H9 (cell line): Measurements from ENCODE around the gene SLCO4A1. TPM values are rescaled to one million over a fixed set of nuclear protein-coding genes. Genes with fewer than 3 reads are reported as not detected.

Source experiments
- DNase-seq: peaks from one replicate; pipeline ENCODE4 v3.0.0-alpha.2; 2017
- H2AFZ ChIP-seq: one replicate; pipeline ENCODE4 v1.6.1; 2013; ENCODE audit warnings: mild to moderate bottlenecking, low read length, control low read depth, moderate library complexity
- H2AK5ac ChIP-seq: 2 replicates; pipeline ENCODE4 v1.6.1; 2013; ENCODE audit warnings: low read length, control low read depth, mixed read lengths; ENCODE audit not compliant: insufficient read length
- H2BK120ac ChIP-seq: one replicate; pipeline ENCODE4 v1.6.1; 2013; ENCODE audit warnings: low read depth, mild to moderate bottlenecking, low read length, control low read depth, inconsistent platforms; ENCODE audit not compliant: poor library complexity, severe bottlenecking
- H2BK12ac ChIP-seq: 2 replicates; pipeline ENCODE4 v1.6.1; 2013; ENCODE audit warnings: low read length, control low read depth, mixed read lengths, low read depth; ENCODE audit not compliant: insufficient read length
- H2BK15ac ChIP-seq: 2 replicates; pipeline ENCODE4 v1.6.1; 2013; ENCODE audit warnings: low read depth, low read length, control low read depth
- H2BK20ac ChIP-seq: one replicate; pipeline ENCODE4 v1.6.1; 2013; ENCODE audit warnings: low read depth, mild to moderate bottlenecking, low read length, control low read depth, inconsistent platforms; ENCODE audit not compliant: poor library complexity, severe bottlenecking
- H2BK5ac ChIP-seq: 2 replicates; pipeline ENCODE4 v1.6.1; 2013; ENCODE audit warnings: low read length, control low read depth, mixed read lengths; ENCODE audit not compliant: insufficient read length
- H3K14ac ChIP-seq: 2 replicates; pipeline ENCODE4 v1.6.1; 2013; ENCODE audit warnings: low read length, control low read depth; ENCODE audit not compliant: insufficient read depth
- H3K18ac ChIP-seq: 2 replicates; pipeline ENCODE4 v1.6.1; 2013; ENCODE audit warnings: low read depth, mild to moderate bottlenecking, mixed read lengths, low read length, control low read depth; ENCODE audit not compliant: insufficient read length
- H3K23ac ChIP-seq: 2 replicates; pipeline ENCODE4 v1.6.1; 2013; ENCODE audit warnings: low read length, control low read depth, mixed read lengths, low read depth; ENCODE audit not compliant: insufficient read length
- H3K23me2 ChIP-seq: 2 replicates; pipeline ENCODE4 v1.6.1; 2013; ENCODE audit warnings: low read depth, mild to moderate bottlenecking, mixed read lengths, low read length, control low read depth; ENCODE audit not compliant: insufficient read length, poor library complexity, severe bottlenecking
- H3K27ac ChIP-seq: 2 replicates; pipeline ENCODE4 v1.5.1; 2013; ENCODE audit warnings: low read length, control low read depth, mixed read lengths, low read depth; ENCODE audit not compliant: insufficient read length
- H3K27me3 ChIP-seq: 2 replicates; pipeline ENCODE4 v1.6.1; 2013; ENCODE audit warnings: low read length, control low read depth, inconsistent platforms; ENCODE audit not compliant: insufficient read depth
- H3K4ac ChIP-seq: 2 replicates; pipeline ENCODE4 v1.6.1; 2013; ENCODE audit warnings: low read depth, mild to moderate bottlenecking, control low read depth, inconsistent platforms, low read length, moderate library complexity
- H3K4me1 ChIP-seq: 2 replicates; pipeline ENCODE4 v1.6.1; 2013; ENCODE audit warnings: low read length, control low read depth, inconsistent platforms; ENCODE audit not compliant: insufficient read depth
- H3K4me2 ChIP-seq: 2 replicates; pipeline ENCODE4 v1.6.1; 2013; ENCODE audit warnings: low read length, control low read depth, mixed read lengths; ENCODE audit not compliant: insufficient read length, insufficient read depth
- H3K56ac ChIP-seq: 2 replicates; pipeline ENCODE4 v1.6.1; 2013; ENCODE audit warnings: low read depth, mild to moderate bottlenecking, mixed read lengths, low read length, control low read depth; ENCODE audit not compliant: insufficient read length
- H3K79me1 ChIP-seq: 2 replicates; pipeline ENCODE4 v1.6.1; 2013; ENCODE audit warnings: low read depth, mild to moderate bottlenecking, moderate library complexity, low read length, control low read depth, inconsistent platforms; ENCODE audit not compliant: insufficient read depth, poor library complexity, severe bottlenecking
- H3K79me2 ChIP-seq: 2 replicates; pipeline ENCODE4 v1.6.1; 2013; ENCODE audit warnings: low read length, control low read depth, inconsistent platforms; ENCODE audit not compliant: insufficient read depth
- H3K9ac ChIP-seq: 2 replicates; pipeline ENCODE4 v1.6.1; 2013; ENCODE audit warnings: low read length, control low read depth, mixed read lengths; ENCODE audit not compliant: insufficient read length; ENCODE audit errors: extremely low read depth
- H3K9me3 ChIP-seq: one replicate; pipeline ENCODE4 v1.6.1; 2013; ENCODE audit warnings: low read depth, low read length, inconsistent platforms; ENCODE audit not compliant: control insufficient read depth
- H3T11ph ChIP-seq: one replicate; pipeline ENCODE4 v1.6.1; 2013; ENCODE audit warnings: mild to moderate bottlenecking, low read length, control low read depth, inconsistent platforms
- H4K20me1 ChIP-seq: one replicate; pipeline ENCODE4 v1.6.1; 2013; ENCODE audit not compliant: control insufficient read depth, insufficient read length, insufficient read depth
- H4K5ac ChIP-seq: 2 replicates; pipeline ENCODE4 v1.6.1; 2013; ENCODE audit warnings: low read depth, mild to moderate bottlenecking, mixed read lengths, low read length, control low read depth; ENCODE audit not compliant: insufficient read length
- H4K8ac ChIP-seq: replicated peaks from 2 replicates; pipeline ENCODE4 v1.6.1; 2013; ENCODE audit warnings: low read length, control low read depth, mixed read lengths, low read depth; ENCODE audit not compliant: insufficient read length
- H4K91ac ChIP-seq: 2 replicates; pipeline ENCODE4 v1.6.1; 2013; ENCODE audit warnings: low read depth, mild to moderate bottlenecking, moderate library complexity, mixed read lengths, low read length, control low read depth; ENCODE audit not compliant: insufficient read length
- H3K27ac Mint-ChIP-seq, 3 experiments: 2 replicates in 2 of 3; 3 replicates in 1 of 3; pipeline ENCODE4 v1.8.0; 2020 to 2021; ENCODE audit warnings: mixed read lengths in 3 of 3, mild to moderate bottlenecking in 1 of 3, moderate library complexity in 1 of 3
- H3K27me3 Mint-ChIP-seq: 2 replicates; pipeline ENCODE4 v1.8.0; 2021; ENCODE audit warnings: low read depth, mild to moderate bottlenecking, moderate library complexity, mixed read lengths
- H3K36me3 Mint-ChIP-seq, 3 experiments: 2 replicates in 2 of 3; 3 replicates in 1 of 3; pipeline ENCODE4 v1.8.0; 2020 to 2021; ENCODE audit warnings: low read depth in 3 of 3, mixed read lengths in 3 of 3; ENCODE audit not compliant: insufficient read depth in 1 of 3
- H3K4me1 Mint-ChIP-seq, 2 experiments: 2 replicates each; pipeline ENCODE4 v1.8.0; 2020; ENCODE audit warnings: mixed read lengths in 2 of 2
- H3K4me3 Mint-ChIP-seq, 2 experiments: 2 replicates in 1 of 2; 3 replicates in 1 of 2; pipeline ENCODE4 v1.8.0; 2020 to 2021; ENCODE audit warnings: mild to moderate bottlenecking in 2 of 2, mixed read lengths in 2 of 2, moderate library complexity in 1 of 2
- H3K9me3 Mint-ChIP-seq, 2 experiments: 2 replicates in 1 of 2; 3 replicates in 1 of 2; pipeline ENCODE4 v1.8.0; 2020; ENCODE audit warnings: mild to moderate bottlenecking in 2 of 2, mixed read lengths in 2 of 2, moderate library complexity in 1 of 2
- WGBS: extraction: QIAGEN DNeasy Blood & Tissue Kit; methylation state at CpG from one replicate; pipeline ENCODE4 v1.1.7; 2013; ENCODE audit warnings: missing lambda C conversion rate, low lambda C conversion rate, mixed read lengths; ENCODE audit not compliant: insufficient read length; ENCODE audit errors: extremely low coverage; 5-methylcytosine and 5-hydroxymethylcytosine counted together
- total RNA-seq: library from RNA; stranded (reverse); gene quantifications from 2 replicates; pipeline ENCODE4 v1.2.1, GENCODE V29; 2021
- TF ChIP-seq, protein P1 (sequence below): fragments of 200-600 bp; sonication (generic); conservative IDR thresholded peaks from 3 replicates; pipeline ENCODE4 v1.8.0; 2021; ENCODE audit warnings: antibody characterized with exemption, mild to moderate bottlenecking

SLCO4A1 gene
- total RNA-seq, 1 experiment from 2014 or later: 9.4 TPM

DNA sequence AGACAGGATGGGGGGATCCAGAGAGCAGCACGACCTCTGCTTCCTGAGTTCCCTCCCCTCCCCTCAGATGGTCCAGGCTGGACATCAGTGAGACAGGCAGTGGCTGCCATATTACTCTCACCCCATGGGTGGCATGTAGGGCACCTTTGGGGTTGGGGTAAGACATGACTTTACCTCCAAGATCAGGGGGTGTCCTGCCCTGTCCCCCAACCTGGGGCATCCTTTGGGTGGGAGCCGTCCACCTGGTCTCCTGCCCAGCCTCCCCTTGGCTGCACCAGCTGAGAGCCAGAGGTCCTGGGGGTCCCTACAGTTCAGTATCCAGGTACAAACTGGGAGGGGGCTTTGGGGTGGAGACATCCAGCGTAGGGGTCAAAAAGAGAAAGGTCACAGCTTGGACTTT is 48.7 kb upstream of the SLCO4A1 start:
- H4K20me1 ChIP-seq: no peaks in the 10 kb centered on the region
- H3K27ac Mint-ChIP-seq: no peak overlapping the region
- no peak overlapping the region for H3K4me3 Mint-ChIP-seq
- peaks cover 0 to 2% of the 10 kb centered on the region in 2 experiments; a peak in 2 of 5 replicates for H3K9me3 Mint-ChIP-seq
- H3K4ac ChIP-seq: no peak overlapping the region
- H4K5ac ChIP-seq: no peak overlapping the region
- no peak overlapping the region for H2BK5ac ChIP-seq
- no peak overlapping the region for H3K14ac ChIP-seq
- H3K4me1 ChIP-seq: no peaks in the 10 kb centered on the region
- no peaks in the 10 kb centered on the region for H3K79me1 ChIP-seq
- H4K91ac ChIP-seq: no peak overlapping the region
- no peak overlapping the region for H3T11ph ChIP-seq
- H3K23ac ChIP-seq: no peak overlapping the region
- H3K27me3 Mint-ChIP-seq: peaks cover 21% of the 10 kb centered on the region
- DNase-seq: no peak
- no peak overlapping the region for H2BK12ac ChIP-seq
- no peak overlapping the region for H3K27ac ChIP-seq
- peaks cover 0 to 3% of the 10 kb centered on the region in 2 experiments; a peak in 1 of 4 replicates for H3K4me1 Mint-ChIP-seq
- no peaks in the 10 kb centered on the region for H3K36me3 Mint-ChIP-seq
- H3K79me2 ChIP-seq: no peaks in the 10 kb centered on the region
- H2BK15ac ChIP-seq: no peak overlapping the region
- no peak overlapping the region for H2BK20ac ChIP-seq
- H3K23me2 ChIP-seq: no peaks in the 10 kb centered on the region
- no peak overlapping the region for H3K9ac ChIP-seq
- no peak overlapping the region for H2AFZ ChIP-seq
- TF ChIP-seq, protein P1, sequence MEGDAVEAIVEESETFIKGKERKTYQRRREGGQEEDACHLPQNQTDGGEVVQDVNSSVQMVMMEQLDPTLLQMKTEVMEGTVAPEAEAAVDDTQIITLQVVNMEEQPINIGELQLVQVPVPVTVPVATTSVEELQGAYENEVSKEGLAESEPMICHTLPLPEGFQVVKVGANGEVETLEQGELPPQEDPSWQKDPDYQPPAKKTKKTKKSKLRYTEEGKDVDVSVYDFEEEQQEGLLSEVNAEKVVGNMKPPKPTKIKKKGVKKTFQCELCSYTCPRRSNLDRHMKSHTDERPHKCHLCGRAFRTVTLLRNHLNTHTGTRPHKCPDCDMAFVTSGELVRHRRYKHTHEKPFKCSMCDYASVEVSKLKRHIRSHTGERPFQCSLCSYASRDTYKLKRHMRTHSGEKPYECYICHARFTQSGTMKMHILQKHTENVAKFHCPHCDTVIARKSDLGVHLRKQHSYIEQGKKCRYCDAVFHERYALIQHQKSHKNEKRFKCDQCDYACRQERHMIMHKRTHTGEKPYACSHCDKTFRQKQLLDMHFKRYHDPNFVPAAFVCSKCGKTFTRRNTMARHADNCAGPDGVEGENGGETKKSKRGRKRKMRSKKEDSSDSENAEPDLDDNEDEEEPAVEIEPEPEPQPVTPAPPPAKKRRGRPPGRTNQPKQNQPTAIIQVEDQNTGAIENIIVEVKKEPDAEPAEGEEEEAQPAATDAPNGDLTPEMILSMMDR: no peak
- H3K9me3 ChIP-seq: no peaks in the 10 kb centered on the region
- H3K4me2 ChIP-seq: no peak overlapping the region
- no peak overlapping the region for H2BK120ac ChIP-seq
- H3K56ac ChIP-seq: no peak overlapping the region
- H2AK5ac ChIP-seq: no peak overlapping the region
- H3K18ac ChIP-seq: no peak overlapping the region
- WGBS: no CpG with 5 or more reads among the region's 3 CpGs
- H4K8ac ChIP-seq: no peak overlapping the region
- no peaks in the 10 kb centered on the region for H3K27me3 ChIP-seq
